Measurements from ENCODE around the gene NHEJ1.

- TF ChIP-seq POLR2AphosphoS5 (IDR thresholded peaks at IDR 0.05; ENCODE audit: borderline replicate concordance, low read depth, low read length) (no peak), FOXP2 (optimal IDR thresholded peaks at IDR 0.05; ENCODE audit: control extremely low read depth, extremely low read length, insufficient read depth) (no peak)
Observed at GRCh38 chr2:219123356-219124135, 37.1 kb downstream of the NHEJ1 start.

Data from SK-N-MC (cell line).